HG02981 (cell line): ENCODE data around the gene RPS19.

Experiments used
- ATAC-seq: cut with Tn5 transposase; IDR thresholded peaks from one replicate; pipeline ENCODE4 v1.9.1; 2021; ENCODE audit warnings: mild to moderate bottlenecking, moderate library complexity; ENCODE audit not compliant: unreplicated experiment

RPS19 gene

GRCh38 chr19:41877916-41878905 is 18.2 kb downstream of the RPS19 start:
- no peak for ATAC-seq

GRCh38 chr19:41879080-41879479 is 19.0 kb downstream of the RPS19 start:
- no peak for ATAC-seq

- no peak for ATAC-seq
Measured at GRCh38 chr19:41879670-41880328, 19.7 kb downstream of the RPS19 start.

- ATAC-seq: no peak
Measured at GRCh38 chr19:41880329-41880708, 20.3 kb downstream of the RPS19 start.

- no peak for ATAC-seq
Measured at GRCh38 chr19:41882568-41883462, 22.8 kb downstream of the RPS19 start, which contains the start of gene ARHGEF1. Gene ARHGEF1 (plus strand): TSS chr19:41883184. CDS start chr19:41888083, 4,899 bp downstream.

GRCh38 chr19:41883463-41883820 is 23.4 kb downstream of the RPS19 start:
- no peak for ATAC-seq

GRCh38 chr19:41883821-41884733 is 24.0 kb downstream of the RPS19 start:
- peak; percentile 76 for ATAC-seq

- no peak for ATAC-seq
Measured at GRCh38 chr19:41886761-41887710, 27.0 kb downstream of the RPS19 start.

GRCh38 chr19:41887711-41888382 is 27.8 kb downstream of the RPS19 start:
- ATAC-seq: no peak

- ATAC-seq: no peak
Measured at GRCh38 chr19:41888926-41889325, 28.9 kb downstream of the RPS19 start.

- no peak for ATAC-seq
Measured at GRCh38 chr19:41889896-41890295, 29.8 kb downstream of the RPS19 start.

- ATAC-seq: no peak
Measured at GRCh38 chr19:41890936-41891335, 30.9 kb downstream of the RPS19 start.

GRCh38 chr19:41892173-41892902 is 32.3 kb downstream of the RPS19 start:
- no peak for ATAC-seq

- ATAC-seq: no peak
Measured at GRCh38 chr19:41893899-41894298, 33.8 kb downstream of the RPS19 start.

- no peak for ATAC-seq
Measured at GRCh38 chr19:41894350-41894749, 34.3 kb downstream of the RPS19 start.

- no peak for ATAC-seq
Measured at GRCh38 chr19:41895745-41896580, 35.9 kb downstream of the RPS19 start.

GRCh38 chr19:41896581-41896942 is 36.5 kb downstream of the RPS19 start:
- ATAC-seq: no peak
